ENCODE data around the gene APEH. TPM values are rescaled to one million over a fixed set of nuclear protein-coding genes. Genes with fewer than 3 reads are reported as not detected.

APEH gene
- polyA plus RNA-seq, 1 donor from 2014 or later, result 98.4 TPM

DNA sequence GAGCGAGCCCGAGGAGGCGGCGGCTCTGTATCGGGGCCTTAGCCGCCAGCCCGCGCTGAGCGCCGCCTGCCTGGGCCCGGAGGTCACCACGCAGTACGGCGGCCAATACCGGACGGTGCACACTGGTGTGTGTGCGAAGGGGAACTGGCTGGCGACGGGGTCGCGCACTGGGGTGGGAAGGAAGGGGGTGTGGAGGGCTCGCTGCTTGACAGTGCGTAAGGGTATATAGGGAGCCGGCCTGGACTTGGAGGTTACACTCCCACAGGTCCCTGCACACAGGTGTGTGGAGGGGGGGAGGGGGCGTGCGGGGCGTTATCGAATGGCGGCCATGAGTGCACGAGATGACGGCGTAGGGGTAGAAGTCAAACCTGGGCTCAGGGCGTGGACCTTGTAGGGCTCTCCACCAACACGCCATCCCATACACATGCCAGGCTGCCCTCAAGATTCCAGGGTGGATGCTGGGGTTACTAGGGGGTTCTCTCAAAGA is 389 bp downstream of the APEH start:
- Histone ChIP-seq H3K36me3 (ENCODE audit: insufficient read depth, low read length) (no peaks in the 10 kb centered on the region), H3K9me2 (ENCODE audit: insufficient read depth, low read length) (no peaks in the 10 kb centered on the region), H3K4me3 (ENCODE audit: low read length) (peak overlapping the region; percentile 100), H3K79me2 (replicated peaks; ENCODE audit: insufficient read depth, low read length) (peaks cover 7% of the 10 kb centered on the region), H3K9me3 (ENCODE audit: low read length) (no peaks in the 10 kb centered on the region), H3K9ac (ENCODE audit: low read length) (peak overlapping the region; percentile 88), H4K20me1 (ENCODE audit: insufficient read depth) (no peaks in the 10 kb centered on the region), H3K27ac (ENCODE audit: low read length) (peak overlapping the region; percentile 90), H2AFZ (ENCODE audit: low read depth, low read length) (peak overlapping the region; percentile 33), H3K27me3 (ENCODE audit: insufficient read depth, low read depth, low read length) (no peaks in the 10 kb centered on the region), H3K4me2 (ENCODE audit: low read length) (peak overlapping the region; percentile 84), H3F3A (ENCODE audit: insufficient read depth, low read length, poor library complexity, severe bottlenecking) (no peaks in the 10 kb centered on the region)
- TF ChIP-seq RAD21 (conservative IDR thresholded peaks at IDR 0.05) (peak; percentile 28), EZH2 (IDR thresholded peaks at IDR 0.05; ENCODE audit: borderline replicate concordance, insufficient read depth, low read length, poor library complexity, severe bottlenecking) (no peak), MXI1 (conservative IDR thresholded peaks at IDR 0.05; ENCODE audit: poor library complexity, severe bottlenecking) (peak; percentile 80), SMC3 (conservative IDR thresholded peaks at IDR 0.05; ENCODE audit: poor library complexity) (no peak), TAF1 (IDR thresholded peaks at IDR 0.05; ENCODE audit: low read depth) (peak; percentile 32)

DNA sequence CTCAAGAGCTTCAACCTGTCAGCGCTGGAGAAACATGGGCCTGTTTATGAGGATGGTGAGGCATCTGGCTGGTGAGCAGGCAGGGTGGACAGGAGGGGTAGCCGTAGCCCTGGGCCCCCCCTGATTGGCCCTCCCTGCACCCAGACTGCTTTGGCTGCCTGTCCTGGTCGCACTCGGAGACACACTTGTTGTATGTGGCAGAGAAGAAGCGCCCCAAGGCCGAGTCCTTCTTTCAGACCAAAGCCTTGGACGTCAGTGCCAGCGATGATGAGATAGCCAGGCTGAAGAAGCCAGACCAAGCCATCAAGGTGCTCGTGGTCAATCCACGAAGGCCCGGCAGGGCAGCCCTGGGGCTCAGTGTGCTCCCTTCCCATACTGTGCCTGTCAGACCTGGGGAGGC is 1.8 kb downstream of the APEH start:
- Histone ChIP-seq H2AFZ (ENCODE audit: low read depth, low read length) (no peak overlapping the region), H3K9me2 (ENCODE audit: insufficient read depth, low read length) (no peaks in the 10 kb centered on the region), H3K27ac (ENCODE audit: low read length) (no peak overlapping the region), H3K36me3 (ENCODE audit: insufficient read depth, low read length) (no peaks in the 10 kb centered on the region), H3K9ac (ENCODE audit: low read length) (no peak overlapping the region), H4K20me1 (ENCODE audit: insufficient read depth) (no peaks in the 10 kb centered on the region), H3K4me3 (ENCODE audit: low read length) (no peak overlapping the region), H3K79me2 (replicated peaks; ENCODE audit: insufficient read depth, low read length) (peaks cover 7% of the 10 kb centered on the region), H3K4me2 (ENCODE audit: low read length) (no peak overlapping the region), H3K27me3 (ENCODE audit: insufficient read depth, low read depth, low read length) (no peaks in the 10 kb centered on the region), H3K9me3 (ENCODE audit: low read length) (no peaks in the 10 kb centered on the region), H3F3A (ENCODE audit: insufficient read depth, low read length, poor library complexity, severe bottlenecking) (no peaks in the 10 kb centered on the region)
- TF ChIP-seq, protein P1, sequence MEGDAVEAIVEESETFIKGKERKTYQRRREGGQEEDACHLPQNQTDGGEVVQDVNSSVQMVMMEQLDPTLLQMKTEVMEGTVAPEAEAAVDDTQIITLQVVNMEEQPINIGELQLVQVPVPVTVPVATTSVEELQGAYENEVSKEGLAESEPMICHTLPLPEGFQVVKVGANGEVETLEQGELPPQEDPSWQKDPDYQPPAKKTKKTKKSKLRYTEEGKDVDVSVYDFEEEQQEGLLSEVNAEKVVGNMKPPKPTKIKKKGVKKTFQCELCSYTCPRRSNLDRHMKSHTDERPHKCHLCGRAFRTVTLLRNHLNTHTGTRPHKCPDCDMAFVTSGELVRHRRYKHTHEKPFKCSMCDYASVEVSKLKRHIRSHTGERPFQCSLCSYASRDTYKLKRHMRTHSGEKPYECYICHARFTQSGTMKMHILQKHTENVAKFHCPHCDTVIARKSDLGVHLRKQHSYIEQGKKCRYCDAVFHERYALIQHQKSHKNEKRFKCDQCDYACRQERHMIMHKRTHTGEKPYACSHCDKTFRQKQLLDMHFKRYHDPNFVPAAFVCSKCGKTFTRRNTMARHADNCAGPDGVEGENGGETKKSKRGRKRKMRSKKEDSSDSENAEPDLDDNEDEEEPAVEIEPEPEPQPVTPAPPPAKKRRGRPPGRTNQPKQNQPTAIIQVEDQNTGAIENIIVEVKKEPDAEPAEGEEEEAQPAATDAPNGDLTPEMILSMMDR (IDR thresholded peaks at IDR 0.05; ENCODE audit: poor library complexity, severe bottlenecking), result no peak
- TF ChIP-seq POLR2AphosphoS5 (IDR thresholded peaks at IDR 0.05), result no peak
- TF ChIP-seq, protein P2, sequence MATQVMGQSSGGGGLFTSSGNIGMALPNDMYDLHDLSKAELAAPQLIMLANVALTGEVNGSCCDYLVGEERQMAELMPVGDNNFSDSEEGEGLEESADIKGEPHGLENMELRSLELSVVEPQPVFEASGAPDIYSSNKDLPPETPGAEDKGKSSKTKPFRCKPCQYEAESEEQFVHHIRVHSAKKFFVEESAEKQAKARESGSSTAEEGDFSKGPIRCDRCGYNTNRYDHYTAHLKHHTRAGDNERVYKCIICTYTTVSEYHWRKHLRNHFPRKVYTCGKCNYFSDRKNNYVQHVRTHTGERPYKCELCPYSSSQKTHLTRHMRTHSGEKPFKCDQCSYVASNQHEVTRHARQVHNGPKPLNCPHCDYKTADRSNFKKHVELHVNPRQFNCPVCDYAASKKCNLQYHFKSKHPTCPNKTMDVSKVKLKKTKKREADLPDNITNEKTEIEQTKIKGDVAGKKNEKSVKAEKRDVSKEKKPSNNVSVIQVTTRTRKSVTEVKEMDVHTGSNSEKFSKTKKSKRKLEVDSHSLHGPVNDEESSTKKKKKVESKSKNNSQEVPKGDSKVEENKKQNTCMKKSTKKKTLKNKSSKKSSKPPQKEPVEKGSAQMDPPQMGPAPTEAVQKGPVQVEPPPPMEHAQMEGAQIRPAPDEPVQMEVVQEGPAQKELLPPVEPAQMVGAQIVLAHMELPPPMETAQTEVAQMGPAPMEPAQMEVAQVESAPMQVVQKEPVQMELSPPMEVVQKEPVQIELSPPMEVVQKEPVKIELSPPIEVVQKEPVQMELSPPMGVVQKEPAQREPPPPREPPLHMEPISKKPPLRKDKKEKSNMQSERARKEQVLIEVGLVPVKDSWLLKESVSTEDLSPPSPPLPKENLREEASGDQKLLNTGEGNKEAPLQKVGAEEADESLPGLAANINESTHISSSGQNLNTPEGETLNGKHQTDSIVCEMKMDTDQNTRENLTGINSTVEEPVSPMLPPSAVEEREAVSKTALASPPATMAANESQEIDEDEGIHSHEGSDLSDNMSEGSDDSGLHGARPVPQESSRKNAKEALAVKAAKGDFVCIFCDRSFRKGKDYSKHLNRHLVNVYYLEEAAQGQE (IDR thresholded peaks at IDR 0.05; ENCODE audit: borderline replicate concordance), result no peak
- TF ChIP-seq EZH2 (IDR thresholded peaks at IDR 0.05; ENCODE audit: borderline replicate concordance, insufficient read depth, low read length, poor library complexity, severe bottlenecking), result no peak
- no peak for TF ChIP-seq EP300 (conservative IDR thresholded peaks at IDR 0.05; ENCODE audit: poor library complexity, severe bottlenecking)
- no peak for TF ChIP-seq MXI1 (conservative IDR thresholded peaks at IDR 0.05; ENCODE audit: poor library complexity, severe bottlenecking)
- TF ChIP-seq SMC3 (conservative IDR thresholded peaks at IDR 0.05; ENCODE audit: poor library complexity), result no peak
- no peak for TF ChIP-seq RAD21 (conservative IDR thresholded peaks at IDR 0.05)
- no peak for TF ChIP-seq TAF1 (IDR thresholded peaks at IDR 0.05; ENCODE audit: low read depth)

All from neural cell (in vitro differentiated cells).